ENCODE results near the gene LHFPL5. TPM values are rescaled to one million over a fixed set of nuclear protein-coding genes. Genes with fewer than 3 reads are reported as not detected.

LHFPL5 gene
- total RNA-seq, 3 donors from 2014 or later, result 0.19 TPM; not detected in 2

GRCh38 chr6:35842381-35842780, 37.2 kb downstream of the LHFPL5 start:
- TF ChIP-seq CTCF (IDR thresholded peaks at IDR 0.05), result no peak
- no peaks in the 10 kb centered on the region for H3K9me3 ChIP-seq
- peaks cover 8% of the 10 kb centered on the region for H3K36me3 ChIP-seq (ENCODE audit: low read depth)
- DNase-seq, result no peak
- intact Hi-C loops (cut with DNase I, micrococcal nuclease), result no loop called here
- ATAC-seq, result no peak
- no peaks in the 10 kb centered on the region for H3K4me1 ChIP-seq (ENCODE audit: low read depth)
- H3K4me3 ChIP-seq, result no peak overlapping the region

- no peak for TF ChIP-seq CTCF (IDR thresholded peaks at IDR 0.05)
- no peak for ATAC-seq
- DNase-seq, result no peak
- peaks cover 7% of the 10 kb centered on the region for H3K36me3 ChIP-seq (ENCODE audit: low read depth)
- intact Hi-C loops (cut with DNase I, micrococcal nuclease), result no loop called here
- no peaks in the 10 kb centered on the region for H3K9me3 ChIP-seq
- H3K4me1 ChIP-seq (ENCODE audit: low read depth), result no peaks in the 10 kb centered on the region
- H3K4me3 ChIP-seq, result no peak overlapping the region
These were observed 39.1 kb downstream of the LHFPL5 start for GRCh38 chr6:35844290-35844689.

GRCh38 chr6:35850208-35850607, 45.1 kb downstream of the LHFPL5 start:
- intact Hi-C loops (cut with DNase I, micrococcal nuclease), result no loop called here
- Histone ChIP-seq H3K4me3 (no peak overlapping the region), H3K36me3 (ENCODE audit: low read depth) (no peaks in the 10 kb centered on the region), H3K4me1 (ENCODE audit: low read depth) (no peaks in the 10 kb centered on the region), H3K9me3 (no peaks in the 10 kb centered on the region)
- ATAC-seq, result no peak
- TF ChIP-seq CTCF (IDR thresholded peaks at IDR 0.05), result no peak
- no peak for DNase-seq

- Histone ChIP-seq H3K36me3 (ENCODE audit: low read depth) (no peaks in the 10 kb centered on the region), H3K4me3 (no peak overlapping the region), H3K9me3 (no peaks in the 10 kb centered on the region), H3K4me1 (ENCODE audit: low read depth) (no peaks in the 10 kb centered on the region)
- TF ChIP-seq CTCF (IDR thresholded peaks at IDR 0.05), result no peak
- DNase-seq (no peak), ATAC-seq (no peak)
- intact Hi-C loops (cut with DNase I, micrococcal nuclease), result no loop called here
These were observed 47.8 kb downstream of the LHFPL5 start for GRCh38 chr6:35852994-35853393.

GRCh38 chr6:35856250-35856649, 51.1 kb downstream of the LHFPL5 start:
- intact Hi-C loops (cut with DNase I, micrococcal nuclease), result no loop called here
- H3K4me1 ChIP-seq (ENCODE audit: low read depth), result no peaks in the 10 kb centered on the region
- no peak overlapping the region for H3K4me3 ChIP-seq
- no peaks in the 10 kb centered on the region for H3K9me3 ChIP-seq
- TF ChIP-seq CTCF (IDR thresholded peaks at IDR 0.05), result no peak
- H3K36me3 ChIP-seq (ENCODE audit: low read depth), result no peaks in the 10 kb centered on the region
- DNase-seq, result no peak
- no peak for ATAC-seq

GRCh38 chr6:35857853-35858252, 52.7 kb downstream of the LHFPL5 start:
- no peak overlapping the region for H3K4me3 ChIP-seq
- no peak for TF ChIP-seq CTCF (IDR thresholded peaks at IDR 0.05)
- no peaks in the 10 kb centered on the region for H3K9me3 ChIP-seq
- no peaks in the 10 kb centered on the region for H3K4me1 ChIP-seq (ENCODE audit: low read depth)
- intact Hi-C loops (cut with DNase I, micrococcal nuclease), result no loop called here
- no peaks in the 10 kb centered on the region for H3K36me3 ChIP-seq (ENCODE audit: low read depth)
- DNase-seq, result no peak
- ATAC-seq, result no peak
